NCI-H510A treated with DMSO at 0.1 percent for 48 hours (cell line): Measurements from ENCODE around the gene PLPP3.

Experiments
- DNase-seq: peaks from one replicate; lab custom pipeline; 2025; lab: John Stamatoyannopoulos, UW

Gene PLPP3

DNA sequence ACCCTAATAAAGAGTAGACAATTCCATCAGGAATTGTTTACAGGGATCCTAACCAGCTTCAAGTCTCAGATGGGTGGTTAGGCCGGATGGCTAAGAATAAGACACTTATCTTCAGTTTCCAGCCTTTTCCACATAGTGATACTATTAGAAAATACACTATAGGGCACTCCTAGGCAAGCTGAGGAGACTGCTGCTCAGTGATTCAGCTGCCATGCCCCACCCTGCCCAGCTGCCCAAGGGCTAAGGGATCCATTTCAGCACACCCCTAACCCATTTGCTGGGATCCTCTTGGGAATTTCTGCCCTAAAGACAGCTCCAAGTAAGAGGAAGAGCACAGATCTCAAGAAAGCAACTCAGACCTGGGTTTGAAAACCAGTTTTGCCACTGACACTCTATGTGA lies 31.9 kb downstream of the PLPP3 start:
- no peak for DNase-seq

DNA sequence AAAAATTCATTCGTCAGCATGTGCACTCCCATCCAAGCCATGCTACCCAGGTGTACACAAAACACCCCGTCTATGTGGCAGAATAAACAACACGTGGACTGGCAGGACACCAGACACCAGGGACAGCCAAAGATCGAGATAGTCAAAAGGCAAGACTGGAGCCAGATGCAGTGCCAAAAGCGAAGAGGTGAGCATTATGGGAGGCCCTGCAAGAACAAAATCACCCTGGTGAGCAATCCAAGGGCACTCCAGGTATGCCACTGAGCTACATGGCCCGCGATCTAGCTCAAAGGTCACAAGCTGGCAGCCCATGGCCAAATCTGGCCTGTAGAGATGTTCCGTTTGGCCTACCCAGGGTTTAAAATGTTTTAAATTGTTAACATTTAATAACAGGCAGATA lies 33.7 kb downstream of the PLPP3 start:
- DNase-seq = no peak

DNA sequence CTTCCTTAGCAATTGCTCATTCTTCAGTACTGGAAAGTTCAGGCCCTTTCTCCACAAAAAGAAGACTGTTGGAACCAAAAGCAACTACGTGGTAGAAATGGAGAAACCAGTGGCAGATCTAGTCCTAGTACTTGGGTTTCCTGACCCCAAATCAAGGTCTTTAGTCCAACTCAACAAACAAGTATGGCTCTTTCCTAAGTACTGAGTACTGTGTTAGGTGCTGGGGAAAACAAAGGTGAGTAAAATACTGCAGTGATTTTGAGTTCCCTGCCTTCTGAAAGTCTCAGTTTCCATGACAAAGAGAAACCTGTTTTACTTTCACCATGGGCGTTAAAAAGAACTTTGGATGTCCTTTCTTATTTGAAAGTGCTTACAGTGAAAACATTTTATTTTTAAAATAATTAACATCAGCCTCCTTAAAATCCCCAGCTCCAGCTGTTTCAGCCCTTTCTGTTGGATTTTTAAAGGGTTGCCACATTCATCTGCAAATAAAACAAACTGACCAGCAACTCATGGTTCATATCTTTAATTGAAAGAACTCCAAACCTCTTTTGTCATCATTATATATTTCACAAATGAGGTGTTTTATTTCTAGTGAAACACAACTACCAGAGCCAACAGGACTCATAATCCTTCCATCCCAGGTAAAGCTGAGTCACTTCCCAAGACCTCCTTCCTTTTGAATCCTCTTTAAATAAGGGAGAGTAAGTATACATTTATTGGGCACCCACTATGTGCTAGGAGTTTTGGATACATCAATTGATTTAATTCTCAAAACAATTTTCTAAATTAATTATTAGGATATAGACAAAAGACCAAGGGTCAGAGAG lies 35.4 kb downstream of the PLPP3 start:
- DNase-seq = no peak

DNA sequence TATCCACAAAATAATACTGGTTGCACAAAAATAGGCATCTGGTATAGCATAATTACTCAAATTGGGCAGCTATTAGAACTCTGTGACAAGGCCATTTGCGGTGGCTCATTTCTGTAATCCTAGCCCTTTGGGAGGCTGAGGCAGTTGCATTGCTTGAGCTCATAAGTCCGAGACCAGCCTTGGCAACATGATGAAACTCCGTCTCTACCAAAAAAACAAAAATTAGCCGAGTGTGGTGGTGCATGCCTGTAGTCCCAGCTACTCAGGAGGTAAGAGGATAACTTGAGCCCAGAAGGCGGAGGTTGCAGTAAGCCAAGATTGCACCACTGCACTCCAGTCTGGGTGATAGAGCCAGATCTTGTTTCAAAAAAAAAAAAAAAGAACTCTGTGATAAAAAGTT lies 36.7 kb downstream of the PLPP3 start:
- DNase-seq = no peak

DNA sequence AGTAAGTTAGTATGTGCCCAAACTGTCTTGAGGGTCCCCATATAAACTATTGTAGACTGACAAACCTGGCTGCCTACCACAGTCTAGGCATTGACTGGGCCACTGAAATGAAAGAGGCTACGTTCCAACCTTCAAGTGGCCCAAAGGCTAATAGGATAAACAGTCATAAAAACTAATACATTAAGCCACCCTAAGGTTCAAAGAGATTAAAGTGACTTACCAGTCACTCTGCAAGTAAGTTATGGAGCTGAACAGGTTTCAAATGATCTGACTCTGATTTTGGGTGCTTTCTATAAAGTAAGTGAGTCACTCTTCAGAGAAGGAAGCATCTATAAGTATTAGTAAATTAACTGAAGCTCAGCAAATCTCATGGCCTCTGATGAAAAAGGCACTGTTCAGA lies 38.0 kb downstream of the PLPP3 start:
- no peak for DNase-seq

DNA sequence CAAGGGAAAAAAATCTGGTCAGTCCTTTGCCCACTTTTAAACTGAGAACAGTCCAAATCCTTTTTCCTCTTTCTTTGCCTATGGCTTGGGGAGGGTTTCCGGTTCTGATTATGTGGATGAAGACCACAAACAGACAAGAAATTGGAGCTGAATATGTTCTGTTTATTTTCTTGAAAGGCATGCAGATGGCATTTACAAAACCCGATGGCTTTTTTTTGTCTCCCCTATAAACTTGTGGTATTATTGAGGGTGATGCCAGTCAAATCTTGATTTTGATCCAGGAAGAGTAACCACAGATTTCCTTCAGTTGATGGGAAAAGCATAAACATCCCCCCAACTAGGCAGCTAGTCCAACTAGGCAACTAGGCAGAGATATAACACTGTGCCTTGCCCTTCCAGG lies 38.9 kb downstream of the PLPP3 start:
- no peak for DNase-seq

DNA sequence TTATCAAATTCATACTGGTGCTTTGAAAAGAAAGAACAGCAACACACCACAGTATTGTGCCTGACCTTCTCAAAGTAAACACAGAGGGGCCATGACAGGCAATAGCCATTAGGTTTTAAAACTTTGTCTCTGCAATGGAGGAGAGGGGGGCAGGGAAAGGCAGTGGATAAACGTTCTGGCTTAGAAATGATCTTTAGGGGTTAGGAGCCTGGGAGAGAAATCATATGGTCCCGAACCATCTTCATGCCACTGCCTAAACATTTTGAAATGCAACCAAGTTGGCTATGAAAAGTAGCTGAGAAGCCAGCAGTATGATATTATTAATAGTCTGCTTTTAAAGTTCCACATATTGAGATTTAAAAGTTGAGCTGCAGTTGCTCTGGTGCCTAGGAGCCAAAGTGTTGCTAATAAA lies 39.8 kb downstream of the PLPP3 start:
- no peak for DNase-seq

DNA sequence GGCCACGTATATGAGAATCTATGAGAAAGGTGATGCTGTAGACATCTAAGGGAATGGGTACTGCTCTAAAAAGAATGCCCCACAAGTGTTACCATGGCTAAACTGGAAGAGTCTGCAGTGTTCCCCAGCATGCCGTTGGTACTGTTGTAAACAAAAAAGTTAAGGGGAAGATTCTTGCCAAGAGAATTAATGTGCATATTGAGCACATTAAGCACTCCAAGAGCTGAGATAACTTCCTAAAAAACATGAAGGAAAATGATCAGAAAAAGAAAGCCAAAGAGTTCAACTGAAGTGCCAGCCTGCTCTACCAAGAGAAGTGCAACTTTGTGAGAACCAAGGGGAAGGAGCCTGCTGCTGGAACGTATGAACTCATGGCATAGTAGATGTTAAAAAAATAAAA lies 40.8 kb downstream of the PLPP3 start:
- no peak for DNase-seq

DNA sequence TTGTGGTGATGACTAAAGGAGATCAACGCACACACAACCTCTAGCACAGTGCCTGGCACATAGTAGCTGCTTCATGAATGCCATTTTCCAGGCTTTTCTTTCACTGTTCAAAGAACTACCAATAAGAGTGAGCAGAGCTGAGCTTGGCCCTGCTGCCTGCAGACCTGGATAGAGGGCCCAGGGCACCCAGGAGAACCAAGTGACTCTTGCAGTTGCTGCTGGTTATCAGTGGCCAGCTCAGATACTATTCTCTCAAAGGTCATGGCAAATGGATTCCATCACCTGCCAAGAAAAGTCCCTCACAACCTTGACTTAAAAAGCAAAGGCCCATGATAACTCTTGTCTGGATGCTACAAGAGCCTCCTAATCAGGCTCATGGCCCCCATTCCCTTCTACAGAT lies 41.7 kb downstream of the PLPP3 start:
- no peak for DNase-seq

DNA sequence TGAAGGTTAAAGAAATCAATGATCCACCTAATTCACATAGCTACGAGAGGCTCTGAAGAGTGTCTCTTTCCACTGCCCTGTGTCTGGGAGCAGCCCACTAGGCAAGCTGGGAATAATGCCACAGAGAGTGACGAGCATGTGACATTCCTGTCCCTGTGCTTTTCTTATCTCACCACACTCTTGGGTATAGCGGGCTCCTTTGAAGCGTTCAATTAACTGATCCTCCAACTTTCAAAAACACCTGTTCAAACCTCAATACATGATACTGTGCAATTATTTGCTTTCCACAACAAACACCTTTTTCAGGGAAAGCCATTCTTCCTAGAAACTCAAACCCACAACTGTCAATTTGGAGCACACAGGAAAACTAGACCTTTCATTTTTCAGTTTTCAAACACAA lies 43.4 kb downstream of the PLPP3 start:
- peak; percentile 82 for DNase-seq

DNA sequence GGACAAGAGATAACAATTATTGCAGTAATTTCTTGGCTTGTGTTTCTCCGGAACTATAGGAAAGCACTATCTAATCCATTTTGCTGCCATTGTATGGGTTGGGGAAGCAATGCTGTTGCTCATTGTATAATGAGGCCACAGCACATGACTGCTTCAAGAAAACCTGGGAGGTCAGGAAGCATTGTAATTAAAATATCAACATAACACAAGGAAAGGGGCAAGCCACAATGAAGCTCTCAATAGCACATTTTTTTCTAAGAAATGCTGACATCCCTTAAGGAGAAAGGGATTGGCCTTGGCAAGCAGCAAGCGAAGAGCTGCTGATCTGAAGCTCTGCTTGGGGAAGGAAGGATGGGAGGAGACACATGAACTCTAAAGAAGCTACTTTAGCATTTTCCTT lies 44.0 kb downstream of the PLPP3 start:
- DNase-seq = no peak

DNA sequence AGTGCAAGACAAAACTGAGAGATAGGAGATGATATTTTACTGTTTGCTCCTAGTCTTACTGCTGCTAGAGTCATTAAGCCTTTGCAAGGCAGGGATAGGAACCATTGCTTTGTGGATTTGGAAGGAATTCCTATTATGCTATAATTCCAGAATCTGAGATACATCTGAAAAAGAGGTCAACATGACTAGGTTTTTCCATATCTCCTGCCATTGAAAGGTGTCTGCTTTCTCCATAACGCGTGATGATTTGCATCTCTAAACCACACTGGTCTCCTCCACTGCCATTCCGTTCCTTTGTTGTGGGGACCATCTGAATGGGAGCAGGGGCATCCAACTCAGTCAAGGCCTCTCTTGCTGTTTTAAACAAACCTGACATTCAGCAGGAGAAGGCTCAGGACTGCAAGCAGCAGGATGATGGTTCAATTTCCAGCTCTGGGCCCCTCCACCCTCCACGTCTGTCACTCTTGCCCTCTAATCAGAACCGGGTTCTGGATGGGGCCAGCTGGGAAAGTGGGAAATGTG lies 45.2 kb downstream of the PLPP3 start:
- no peak for DNase-seq

DNA sequence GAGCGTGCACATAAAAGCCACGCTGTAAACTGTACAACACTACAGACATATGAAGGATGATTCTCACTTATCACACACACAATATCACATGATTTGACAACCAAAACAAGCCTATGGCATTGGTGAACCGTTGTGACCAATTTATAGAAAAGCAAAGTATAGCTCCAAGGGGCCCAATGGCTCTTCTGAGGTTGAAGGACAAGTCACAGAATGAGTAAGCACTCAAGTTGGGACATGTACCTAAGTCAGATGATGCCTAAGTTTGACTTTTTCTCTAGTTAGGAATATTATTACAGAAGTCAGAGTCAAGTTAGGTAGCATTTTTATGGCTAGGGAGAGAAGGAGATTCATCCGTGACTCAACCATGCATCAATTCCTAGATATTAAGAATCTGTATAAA lies 45.7 kb downstream of the PLPP3 start:
- no peak for DNase-seq

DNA sequence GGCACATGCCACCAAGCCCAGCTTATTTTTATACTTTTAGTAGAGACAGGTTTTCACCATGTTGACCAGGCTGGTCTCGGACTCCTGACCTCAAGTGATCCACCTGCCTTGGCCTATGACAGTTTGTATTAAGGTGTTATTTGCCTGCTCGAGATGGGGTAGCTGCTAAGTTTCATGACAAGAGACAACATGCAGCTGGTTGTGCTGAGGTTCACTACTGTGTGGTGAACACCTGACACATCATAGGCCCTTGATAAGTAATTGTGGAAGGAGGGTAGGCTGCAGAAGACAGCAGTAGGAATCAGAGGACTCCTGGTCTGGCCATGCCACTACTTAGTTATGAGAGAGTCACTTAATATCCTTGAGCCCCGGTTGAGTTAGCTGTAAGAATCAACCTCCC lies 46.2 kb downstream of the PLPP3 start:
- no peak for DNase-seq

DNA sequence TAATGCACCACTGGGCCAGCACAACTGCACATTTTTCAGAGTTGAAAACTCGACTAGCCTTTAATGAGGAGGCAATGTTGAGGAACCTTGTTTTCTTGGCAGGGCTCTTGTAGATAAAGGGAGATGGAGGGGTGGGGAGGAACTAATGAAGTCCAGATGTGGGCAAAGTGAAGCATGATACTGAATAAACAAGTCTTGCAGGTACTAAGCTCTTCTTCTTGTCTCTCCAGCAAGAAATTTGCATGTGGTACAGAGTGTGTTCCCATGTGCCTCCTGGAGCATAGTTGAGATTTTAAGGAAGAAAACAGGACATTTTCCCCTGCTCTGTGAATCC lies 47.0 kb downstream of the PLPP3 start:
- peak; percentile 30 for DNase-seq

DNA sequence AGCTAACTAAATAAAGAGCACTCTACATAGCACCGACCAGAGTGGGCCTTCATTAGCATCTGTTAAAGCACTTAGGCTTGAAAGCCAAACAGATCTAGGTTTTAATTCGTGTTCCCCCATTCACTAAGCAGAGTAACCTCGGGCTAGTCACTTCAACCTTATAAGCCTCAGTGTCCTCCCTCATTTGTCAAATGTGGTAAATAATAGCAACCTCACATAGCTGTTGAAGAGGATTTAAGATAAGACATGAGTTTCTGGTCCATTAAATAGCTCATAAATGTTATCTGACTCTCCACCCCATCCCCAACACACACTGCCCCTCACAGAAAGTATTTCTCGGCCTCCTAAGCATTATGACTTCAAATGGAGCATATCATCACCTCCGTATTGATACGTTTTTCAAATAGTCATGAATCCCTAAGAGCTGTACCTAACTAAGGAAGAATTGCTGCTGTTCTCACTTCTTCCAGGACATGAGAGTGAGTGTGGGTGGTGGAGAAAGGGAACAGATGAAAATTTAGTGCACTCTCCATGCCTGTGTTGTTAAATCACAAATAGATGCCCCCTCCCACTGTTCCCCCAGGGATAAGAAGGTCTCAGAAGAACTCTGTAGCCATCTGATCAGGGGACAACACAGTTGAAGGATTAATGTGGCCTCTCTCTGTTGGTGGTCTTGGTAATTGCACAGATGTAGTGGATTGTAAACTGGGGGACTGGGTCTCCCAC lies 47.6 kb downstream of the PLPP3 start:
- DNase-seq = no peak

DNA sequence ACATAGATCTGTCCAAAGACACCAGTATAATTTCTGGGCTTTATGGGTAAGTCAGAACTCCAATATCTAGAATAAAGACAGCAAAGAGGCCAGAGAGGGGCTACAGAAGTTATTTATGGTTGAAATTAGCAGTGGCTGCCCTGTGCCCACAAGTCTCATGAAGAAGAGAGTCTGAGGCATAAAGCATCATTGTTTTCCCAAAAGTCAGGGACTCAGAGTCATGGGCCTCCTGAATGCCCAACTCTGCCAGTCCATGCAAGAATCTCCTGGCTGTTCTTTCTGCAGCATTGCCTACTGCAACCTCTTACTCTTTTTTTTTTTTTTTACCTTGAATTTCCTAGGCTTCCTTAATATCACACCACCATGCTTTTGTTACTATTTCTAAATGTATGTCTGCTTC lies 49.6 kb downstream of the PLPP3 start:
- DNase-seq = no peak

DNA sequence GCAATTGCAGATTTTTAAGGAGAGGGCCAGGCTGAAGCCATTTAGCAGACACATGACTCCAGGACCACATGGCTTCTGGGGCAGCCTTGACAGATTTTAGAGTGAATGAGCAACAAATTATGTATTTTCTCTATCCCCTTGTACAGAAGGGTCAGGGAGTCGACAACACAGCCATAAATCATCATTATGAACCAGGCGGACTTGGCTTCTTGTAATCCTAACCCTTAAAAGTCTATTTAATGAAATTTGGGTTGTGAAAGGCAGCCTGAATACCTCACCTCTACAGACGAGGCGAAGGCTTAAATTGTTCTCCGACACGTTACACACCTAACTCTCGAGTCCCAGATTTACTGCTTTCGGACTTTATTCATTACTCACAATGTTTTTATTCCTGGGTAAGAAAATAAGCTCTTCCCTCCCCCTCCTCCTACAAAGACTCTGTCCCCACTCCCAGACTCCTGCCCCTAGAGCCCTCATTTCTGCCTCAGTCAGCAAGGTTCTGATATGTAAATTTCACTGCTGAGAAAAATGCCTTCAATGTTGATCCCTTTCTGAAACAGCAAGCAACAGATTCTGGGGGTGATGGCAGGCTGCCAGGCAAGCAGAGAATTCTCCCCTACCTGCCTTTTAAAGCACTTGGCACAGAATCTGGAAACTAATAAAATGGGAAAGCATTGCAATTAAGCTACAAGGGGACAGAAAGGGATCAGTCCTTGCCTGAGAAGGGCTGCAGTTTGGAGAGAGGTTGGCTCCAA lies 51.6 kb downstream of the PLPP3 start:
- DNase-seq = no peak

DNA sequence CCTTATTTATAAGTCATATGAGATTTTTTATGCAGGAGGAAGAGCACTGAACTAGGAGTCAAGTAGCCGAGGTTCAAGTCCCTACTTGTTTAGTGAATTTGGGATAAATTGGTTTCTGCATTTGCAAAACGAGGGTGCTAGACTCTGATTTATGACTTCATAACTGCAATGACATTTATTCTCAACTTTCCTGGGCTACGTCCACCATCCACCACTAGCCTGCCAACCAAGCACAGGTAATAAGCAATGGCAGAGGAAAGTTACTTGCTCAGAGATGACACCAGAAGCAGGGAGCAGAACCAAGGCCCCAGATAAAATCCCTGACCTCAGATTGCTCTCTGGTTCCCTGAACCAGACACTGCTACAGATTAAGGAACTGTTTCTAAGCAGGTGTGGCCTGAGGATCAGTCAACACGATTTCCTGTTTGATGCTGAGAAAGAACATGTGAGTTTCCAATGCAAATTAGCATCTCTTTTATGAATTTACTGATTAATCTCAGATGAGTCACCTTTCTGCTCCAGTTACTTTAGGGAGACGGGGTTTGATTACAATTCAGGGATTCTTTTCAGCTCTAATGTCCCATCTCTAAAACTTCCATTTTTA lies 52.7 kb downstream of the PLPP3 start:
- DNase-seq = no peak

DNA sequence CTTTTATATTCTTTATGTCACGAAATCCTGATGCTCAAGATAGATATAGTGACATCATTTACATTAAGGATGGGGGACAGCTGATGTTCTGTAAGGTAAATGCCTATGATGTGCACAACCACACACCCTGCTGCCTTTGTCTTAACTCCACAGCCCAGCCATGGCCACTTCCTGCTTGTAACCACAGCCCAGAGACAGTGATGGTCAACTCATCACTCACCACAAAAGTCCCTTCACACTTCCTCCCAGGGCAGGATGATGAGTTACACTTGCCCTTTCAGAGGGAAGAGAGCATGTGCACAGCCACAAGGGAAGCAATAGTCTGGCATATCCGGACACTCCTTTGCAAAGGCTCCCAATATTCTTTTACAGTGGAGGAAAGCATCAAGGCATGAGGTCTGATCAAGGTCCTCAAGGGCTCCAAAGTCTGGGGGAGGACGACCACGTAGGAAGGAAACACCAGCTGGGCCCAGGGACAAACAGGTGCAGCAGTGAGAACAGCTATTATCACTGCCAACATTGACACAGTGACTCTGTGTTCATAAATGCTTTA lies 53.8 kb downstream of the PLPP3 start:
- DNase-seq = no peak

DNA sequence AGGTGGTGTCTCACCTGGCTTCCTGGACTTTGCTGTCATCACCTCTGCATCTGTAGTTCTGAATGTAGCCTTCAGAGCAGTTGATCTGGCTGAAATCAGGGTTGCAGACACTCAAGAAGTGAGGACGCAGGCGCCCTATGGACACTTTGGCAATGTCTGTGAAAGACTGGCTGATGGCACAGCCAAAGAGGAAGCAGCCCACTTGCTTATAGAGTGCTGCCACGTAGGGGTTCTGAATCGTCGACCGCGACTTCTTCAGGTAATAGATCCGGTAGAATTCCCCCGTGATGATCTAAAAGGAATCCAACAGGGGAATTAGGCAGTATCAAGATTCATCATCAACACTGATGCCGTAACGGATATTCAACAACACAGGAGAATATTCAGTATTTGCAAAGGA lies 55.1 kb downstream of the PLPP3 start:
- no peak for DNase-seq

DNA sequence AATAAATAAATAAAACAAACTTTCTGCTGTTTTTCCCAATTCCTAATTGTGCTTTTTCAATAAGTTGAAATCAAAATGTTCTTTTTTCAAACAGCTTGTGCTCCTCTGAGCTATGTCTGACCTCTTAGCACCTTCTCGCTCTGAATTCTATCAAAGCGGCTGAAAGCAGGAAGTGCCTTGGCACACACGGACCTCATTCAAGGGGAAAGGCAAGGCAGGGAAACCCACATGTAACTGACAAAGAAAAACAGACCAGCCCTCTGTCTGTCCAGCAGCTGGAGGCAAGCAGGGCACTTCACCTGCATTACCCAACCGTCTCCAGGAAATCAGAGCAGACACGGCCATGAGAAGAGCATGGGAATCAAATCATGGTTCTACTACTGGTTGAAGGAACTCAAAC lies 56.7 kb downstream of the PLPP3 start:
- DNase-seq = peak; percentile 68
